K562 (cell line): Measurements from ENCODE around the gene APP. TPM values are rescaled to one million over a fixed set of nuclear protein-coding genes. Genes with fewer than 3 reads are reported as not detected.

ENCODE experiments used
- AFF4 ChIP-seq: sonication (generic); formaldehyde crosslinking; IDR thresholded peaks from 2 replicates; pipeline ENCODE4 v1.8.0; 2023; ENCODE audit warnings: mild to moderate bottlenecking, missing genetic modification reagents
- BRCA1 ChIP-seq, 2 experiments: fragments of 450-650 bp in 1 of 2; sonication (generic) in 1 of 2; formaldehyde crosslinking in 1 of 2; IDR thresholded peaks; 2 replicates each; pipeline versions ENCODE4 v1.5.0 to v1.6.1; 2017 to 2020; ENCODE audit warnings: mild to moderate bottlenecking in 1 of 2, missing genetic modification reagents in 1 of 2
- HDAC1 ChIP-seq, 2 experiments: fragments of 450-650 bp; IDR thresholded peaks; 2 replicates each; pipeline ENCODE4 v1.6.1; 2016 to 2017; ENCODE audit warnings: inconsistent platforms in 1 of 2, mild to moderate bottlenecking in 1 of 2, moderate library complexity in 1 of 2
- KAT2B ChIP-seq: IDR thresholded peaks from one replicate; pipeline ENCODE4 v1.6.1; 2012; ENCODE audit warnings: low read depth, mild to moderate bottlenecking, control low read depth, inconsistent platforms, low read length, moderate library complexity
- KLF16 ChIP-seq: IDR thresholded peaks from 2 replicates; pipeline ENCODE4 v1.6.1; 2016; ENCODE audit warnings: antibody characterized with exemption
- NCOA1 ChIP-seq: fragments of 450-650 bp; IDR thresholded peaks from 2 replicates; pipeline ENCODE4 v1.6.1; 2016; ENCODE audit warnings: low read depth
- PHF20 ChIP-seq: fragments of 450-650 bp; IDR thresholded peaks from 2 replicates; pipeline ENCODE4 v1.6.1; 2018; ENCODE audit not compliant: partially characterized antibody
- PTTG1 ChIP-seq: fragments of 450-650 bp; IDR thresholded peaks from 2 replicates; pipeline ENCODE4 v1.6.1; 2016; ENCODE audit warnings: low read depth, mild to moderate bottlenecking, missing genetic modification characterization, missing compliant biosample characterization
- RBM39 ChIP-seq: fragments of 200-400 bp; formaldehyde crosslinking; optimal IDR thresholded peaks from 2 replicates; pipeline ENCODE3; 2018; ENCODE audit warnings: low read depth, low read length
- ZBTB7A ChIP-seq: IDR thresholded peaks from 2 replicates; pipeline ENCODE4 v1.6.1; 2011; ENCODE audit warnings: low read depth, mild to moderate bottlenecking, low read length, moderate library complexity, borderline replicate concordance; ENCODE audit not compliant: control insufficient read depth
- ZNF436 ChIP-seq: fragments of 250-450, 450-650 bp; sonication (Bioruptor Pico); formaldehyde crosslinking; IDR thresholded peaks from 2 replicates; pipeline ENCODE4 v1.7.0; 2020; ENCODE audit warnings: mild to moderate bottlenecking
- polyA plus RNA-seq, 8 experiments: library from polyadenylated mRNA; depleted of rRNA in 4 of 8; stranded (reverse) in 5 of 8; unstranded in 3 of 8; fragments of >200 nt; fragmentation: Nextera tagmentation in 2 of 8; fragmentation: Illumina TruSeq in 1 of 8; extraction: Ambion mirVana in 2 of 8; extraction: Trizol in 1 of 8; gene quantifications; 2 replicates each; pipeline versions ENCODE4 v1.2.1 to v1.2.3, GENCODE V29; 2011 to 2014; ENCODE audit warnings: inconsistent platforms in 1 of 8, missing spikeins in 1 of 8
- total RNA-seq, 7 experiments: library from RNA; depleted of rRNA in 6 of 7; stranded (reverse); fragments of >200 nt in 6 of 7; fragmentation: Illumina TruSeq in 2 of 7; extraction: Trizol in 2 of 7; gene quantifications; 2 replicates each; pipeline versions ENCODE4 v1.2.1 to v1.2.3, GENCODE V29; 2011 to 2021; ENCODE audit warnings: low replicate concordance in 1 of 7
- TF ChIP-seq, protein P1 (sequence below), 3 experiments: fragments of 200-800 bp in 1 of 3; fragments of 250-450 bp in 1 of 3; fragments of 450-650 bp in 1 of 3; sonication (Bioruptor Pico) in 1 of 3; sonication (Bioruptor generic) in 1 of 3; formaldehyde crosslinking in 1 of 3; IDR thresholded peaks; 2 replicates each; pipeline versions ENCODE4 v1.6.1 to v1.8.0; 2016 to 2022; ENCODE audit warnings: mild to moderate bottlenecking in 2 of 3, missing genetic modification characterization in 2 of 3, missing compliant biosample characterization in 1 of 3, moderate library complexity in 1 of 3

The APP gene
- total and polyA plus RNA-seq, 9 of the 15 experiments (the other 6 are each of a cell fraction or from before 2014, with no cell fraction given), result 0.01 to 1.5 (median 0.16) TPM; not detected in 5

GRCh38 chr21:26144031-26144430 is 26.5 kb downstream of the APP start (continued):
- no peak for TF ChIP-seq ZBTB7A
- no peak for TF ChIP-seq AFF4 (CRISPR knock-in tag)
- no peak for TF ChIP-seq PHF20
- TF ChIP-seq, protein P1, sequence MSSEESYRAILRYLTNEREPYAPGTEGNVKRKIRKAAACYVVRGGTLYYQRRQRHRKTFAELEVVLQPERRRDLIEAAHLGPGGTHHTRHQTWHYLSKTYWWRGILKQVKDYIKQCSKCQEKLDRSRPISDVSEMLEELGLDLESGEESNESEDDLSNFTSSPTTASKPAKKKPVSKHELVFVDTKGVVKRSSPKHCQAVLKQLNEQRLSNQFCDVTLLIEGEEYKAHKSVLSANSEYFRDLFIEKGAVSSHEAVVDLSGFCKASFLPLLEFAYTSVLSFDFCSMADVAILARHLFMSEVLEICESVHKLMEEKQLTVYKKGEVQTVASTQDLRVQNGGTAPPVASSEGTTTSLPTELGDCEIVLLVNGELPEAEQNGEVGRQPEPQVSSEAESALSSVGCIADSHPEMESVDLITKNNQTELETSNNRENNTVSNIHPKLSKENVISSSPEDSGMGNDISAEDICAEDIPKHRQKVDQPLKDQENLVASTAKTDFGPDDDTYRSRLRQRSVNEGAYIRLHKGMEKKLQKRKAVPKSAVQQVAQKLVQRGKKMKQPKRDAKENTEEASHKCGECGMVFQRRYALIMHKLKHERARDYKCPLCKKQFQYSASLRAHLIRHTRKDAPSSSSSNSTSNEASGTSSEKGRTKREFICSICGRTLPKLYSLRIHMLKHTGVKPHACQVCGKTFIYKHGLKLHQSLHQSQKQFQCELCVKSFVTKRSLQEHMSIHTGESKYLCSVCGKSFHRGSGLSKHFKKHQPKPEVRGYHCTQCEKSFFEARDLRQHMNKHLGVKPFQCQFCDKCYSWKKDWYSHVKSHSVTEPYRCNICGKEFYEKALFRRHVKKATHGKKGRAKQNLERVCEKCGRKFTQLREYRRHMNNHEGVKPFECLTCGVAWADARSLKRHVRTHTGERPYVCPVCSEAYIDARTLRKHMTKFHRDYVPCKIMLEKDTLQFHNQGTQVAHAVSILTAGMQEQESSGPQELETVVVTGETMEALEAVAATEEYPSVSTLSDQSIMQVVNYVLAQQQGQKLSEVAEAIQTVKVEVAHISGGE (CRISPR knock-in tag; IDR thresholded peaks at IDR 0.05), result no peak
- no peak for TF ChIP-seq KAT2B
- TF ChIP-seq BRCA1 (IDR thresholded peaks at IDR 0.05), result no peak
- no peak for TF ChIP-seq BRCA1 (CRISPR knock-in tag; IDR thresholded peaks at IDR 0.05)
- no peak for TF ChIP-seq PTTG1 (tag)
- no peak for TF ChIP-seq HDAC1 (IDR thresholded peaks at IDR 0.05)
- TF ChIP-seq ZNF436 (CRISPR knock-in tag), result no peak
- no peak for TF ChIP-seq NCOA1
- no peak for TF ChIP-seq KLF16
- TF ChIP-seq RBM39, result no peak
